ENCODE measurements around the gene DYRK1A. TPM values are rescaled to one million over a fixed set of nuclear protein-coding genes. Genes with fewer than 3 reads are reported as not detected.
A peak's percentile ranks its signal among the peaks of the same experiment; 100 is the strongest.
"Not testable (repeated sequence)": the region's sequence is repeated elsewhere in the genome, so short reads cannot be mapped to it uniquely, and the experiment has no call there.

The DYRK1A gene
- 48.6 to 51.2 TPM (median 50.3 TPM) in 3 replicates for total RNA-seq
- long read RNA-seq: 0 reads

DNA sequence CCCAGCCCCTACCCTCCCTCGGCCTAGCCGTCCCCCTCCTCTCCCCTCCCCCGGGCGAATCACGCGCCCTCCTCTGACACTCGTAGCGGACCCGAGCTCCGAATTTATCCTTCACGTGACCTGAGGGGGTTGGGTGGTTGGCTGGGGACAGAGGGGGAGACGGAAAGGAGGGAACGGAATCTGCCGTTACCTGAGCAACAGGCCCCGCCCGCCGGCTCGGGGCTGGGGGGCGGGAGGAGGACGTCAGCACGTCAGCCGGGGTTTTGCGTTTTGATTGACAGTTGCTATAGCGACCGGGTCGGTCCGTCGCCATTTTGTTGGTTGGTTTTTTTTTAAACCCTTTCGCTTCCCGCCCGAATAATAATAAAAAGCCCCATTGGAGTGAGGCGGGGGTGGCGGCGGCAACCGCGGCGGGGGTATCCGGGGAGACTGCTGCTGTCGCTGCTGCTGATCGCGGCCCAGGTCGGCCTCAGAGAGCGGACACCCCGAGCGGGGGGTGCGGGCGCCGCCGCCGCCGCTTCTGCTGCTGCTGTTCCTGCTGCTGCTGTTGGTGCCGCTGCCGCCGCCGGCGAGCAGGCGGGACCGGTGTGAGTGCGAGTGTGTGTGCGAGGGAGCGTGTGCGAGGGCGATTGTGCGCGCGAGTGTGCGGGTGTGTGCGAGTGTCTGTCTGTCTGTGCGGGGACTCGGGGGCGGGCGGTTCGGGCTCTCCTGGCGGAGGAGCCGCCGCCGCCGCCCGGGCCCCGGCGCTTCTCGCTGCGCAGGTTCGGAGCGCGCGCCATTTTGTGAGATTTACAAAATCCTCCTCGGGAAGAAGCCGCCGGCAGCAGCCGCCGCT, at the start of gene DYRK1A:
Gene DYRK1A (plus strand): TSS at position 292 of the 835 bp plus-strand sequence. CDS start 53,602 bp downstream, outside the sequence.
- peak within 1 kb of the TSS; percentile 100 for H3K27ac Mint-ChIP-seq (ENCODE audit: unreplicated experiment)
- DNase-seq (ENCODE audit: low spot score): peak; percentile 99
- peaks cover 43% of the 10 kb centered on the region for H3K4me1 Mint-ChIP-seq (ENCODE audit: low read depth)
- H3K9me3 Mint-ChIP-seq (ENCODE audit: low read depth): no peaks in the 10 kb centered on the region
- H3K27me3 Mint-ChIP-seq (ENCODE audit: low read depth): no peaks in the 10 kb centered on the region
- peak within 1 kb of the TSS; percentile 97 for H3K4me3 Mint-ChIP-seq (ENCODE audit: unreplicated experiment)
- peak; percentile 45 for TF ChIP-seq CTCF (IDR thresholded peaks at IDR 0.05)
- H3K36me3 Mint-ChIP-seq (ENCODE audit: low read depth): peaks cover 1% of the 10 kb centered on the region

DNA sequence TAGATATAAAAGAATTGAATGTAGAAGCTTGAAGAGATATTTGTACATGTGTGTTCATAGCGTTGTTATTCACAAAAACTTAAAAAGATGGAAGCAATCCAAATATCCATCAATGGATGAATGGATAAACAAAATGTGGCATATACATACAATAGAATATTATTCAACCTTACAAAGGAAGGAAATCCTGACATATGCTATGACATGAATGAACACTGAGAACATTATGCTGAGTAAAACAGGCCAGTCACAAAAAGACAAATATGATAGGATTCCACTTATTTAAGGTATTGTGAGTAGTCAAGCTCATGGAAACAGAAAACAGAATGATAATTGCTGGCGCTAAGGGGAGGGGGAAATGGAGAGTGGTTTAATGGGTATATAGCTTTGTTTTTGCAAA, 47.0 kb upstream of the DYRK1A start:
- Mint-ChIP-seq H3K4me3 (ENCODE audit: unreplicated experiment) (no peak overlapping the region), H3K27me3 (ENCODE audit: low read depth) (no peaks in the 10 kb centered on the region), H3K9me3 (ENCODE audit: low read depth) (peaks cover 26% of the 10 kb centered on the region), H3K36me3 (ENCODE audit: low read depth) (peaks cover 3% of the 10 kb centered on the region), H3K27ac (ENCODE audit: unreplicated experiment) (no peak overlapping the region), H3K4me1 (ENCODE audit: low read depth) (no peaks in the 10 kb centered on the region)
- no peak for TF ChIP-seq CTCF (IDR thresholded peaks at IDR 0.05)
- no peak for DNase-seq (ENCODE audit: low spot score)

- no peaks in the 10 kb centered on the region for H3K4me1 Mint-ChIP-seq (ENCODE audit: low read depth)
- peaks cover 16% of the 10 kb centered on the region for H3K9me3 Mint-ChIP-seq (ENCODE audit: low read depth)
- no peak for TF ChIP-seq CTCF (IDR thresholded peaks at IDR 0.05)
- DNase-seq (ENCODE audit: low spot score): no peak
- no peaks in the 10 kb centered on the region for H3K27me3 Mint-ChIP-seq (ENCODE audit: low read depth)
- H3K27ac Mint-ChIP-seq (ENCODE audit: unreplicated experiment): no peak overlapping the region
- no peak overlapping the region for H3K4me3 Mint-ChIP-seq (ENCODE audit: unreplicated experiment)
- peaks cover 3% of the 10 kb centered on the region for H3K36me3 Mint-ChIP-seq (ENCODE audit: low read depth)
Observed at GRCh38 chr21:37322084-37322483, 44.5 kb upstream of the DYRK1A start.

- DNase-seq (ENCODE audit: low spot score): no peak
- peaks cover 2% of the 10 kb centered on the region for H3K36me3 Mint-ChIP-seq (ENCODE audit: low read depth)
- H3K4me3 Mint-ChIP-seq (ENCODE audit: unreplicated experiment): no peak overlapping the region
- no peaks in the 10 kb centered on the region for H3K4me1 Mint-ChIP-seq (ENCODE audit: low read depth)
- TF ChIP-seq CTCF (IDR thresholded peaks at IDR 0.05): no peak
- peaks cover 11% of the 10 kb centered on the region for H3K9me3 Mint-ChIP-seq (ENCODE audit: low read depth)
- H3K27ac Mint-ChIP-seq (ENCODE audit: unreplicated experiment): no peak overlapping the region
- H3K27me3 Mint-ChIP-seq (ENCODE audit: low read depth): no peaks in the 10 kb centered on the region
Observed at GRCh38 chr21:37324558-37324957, 42.0 kb upstream of the DYRK1A start.

DNA sequence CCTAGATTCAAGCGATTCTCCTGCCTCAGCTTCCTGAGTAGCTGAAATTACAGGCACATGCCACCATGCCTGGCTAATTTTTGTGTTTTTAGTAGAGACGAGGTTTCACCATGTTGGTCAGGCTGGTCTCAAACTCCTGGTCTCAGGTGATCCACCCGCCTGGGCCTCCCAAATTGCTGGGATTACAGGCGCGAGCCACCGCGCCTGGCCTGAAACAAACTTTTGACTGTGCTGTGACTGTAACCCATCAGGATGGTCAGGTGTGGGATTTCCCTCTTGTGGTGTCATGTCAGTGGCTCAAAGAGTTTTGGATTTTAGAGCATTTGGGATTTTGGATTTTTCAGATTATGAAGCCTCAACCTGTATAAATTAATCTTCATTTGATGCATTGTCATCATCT, 38.4 kb upstream of the DYRK1A start:
- not testable (repeated sequence) for H3K36me3 Mint-ChIP-seq (ENCODE audit: low read depth); H3K27ac Mint-ChIP-seq (ENCODE audit: unreplicated experiment); H3K4me3 Mint-ChIP-seq (ENCODE audit: unreplicated experiment); H3K27me3 Mint-ChIP-seq (ENCODE audit: low read depth); H3K9me3 Mint-ChIP-seq (ENCODE audit: low read depth); H3K4me1 Mint-ChIP-seq (ENCODE audit: low read depth); DNase-seq (ENCODE audit: low spot score)

- H3K36me3 Mint-ChIP-seq (ENCODE audit: low read depth): no peaks in the 10 kb centered on the region
- H3K4me3 Mint-ChIP-seq (ENCODE audit: unreplicated experiment): no peak overlapping the region
- no peak overlapping the region for H3K27ac Mint-ChIP-seq (ENCODE audit: unreplicated experiment)
- DNase-seq (ENCODE audit: low spot score): no peak
- no peaks in the 10 kb centered on the region for H3K4me1 Mint-ChIP-seq (ENCODE audit: low read depth)
- no peak for TF ChIP-seq CTCF (IDR thresholded peaks at IDR 0.05)
- no peaks in the 10 kb centered on the region for H3K9me3 Mint-ChIP-seq (ENCODE audit: low read depth)
- no peaks in the 10 kb centered on the region for H3K27me3 Mint-ChIP-seq (ENCODE audit: low read depth)
Observed at GRCh38 chr21:37331411-37331810, 35.2 kb upstream of the DYRK1A start.
